NCI-H1105 treated with DMSO at 0.1 percent for 48 hours (cell line): ENCODE results near the gene PTPRG.

Source experiments
- DNase-seq: peaks from one replicate; lab custom pipeline; 2025; lab: John Stamatoyannopoulos, UW

Gene PTPRG

DNA sequence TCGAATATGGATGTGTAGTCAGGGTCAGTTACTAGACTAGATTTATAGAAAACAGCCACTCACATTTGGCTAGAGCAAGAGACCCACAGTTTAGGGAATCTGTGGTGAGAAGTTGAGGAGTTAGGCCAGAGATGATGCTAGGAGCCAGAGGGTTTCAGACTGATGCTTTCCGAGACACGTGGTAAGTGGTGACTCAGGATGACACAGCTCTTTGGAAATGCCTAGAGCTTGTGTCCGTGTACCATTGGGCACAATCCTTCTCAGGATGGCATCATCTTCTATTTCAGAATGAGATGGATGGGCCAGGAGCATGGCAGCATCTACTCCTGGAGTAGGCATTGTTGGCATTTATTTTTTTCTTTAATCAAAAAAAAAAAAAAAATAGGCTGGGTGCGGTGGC, 28.5 kb downstream of the PTPRG start:
- no peak for DNase-seq

GRCh38 chr3:61591300-61591699, 29.9 kb downstream of the PTPRG start:
- DNase-seq = no peak

DNA sequence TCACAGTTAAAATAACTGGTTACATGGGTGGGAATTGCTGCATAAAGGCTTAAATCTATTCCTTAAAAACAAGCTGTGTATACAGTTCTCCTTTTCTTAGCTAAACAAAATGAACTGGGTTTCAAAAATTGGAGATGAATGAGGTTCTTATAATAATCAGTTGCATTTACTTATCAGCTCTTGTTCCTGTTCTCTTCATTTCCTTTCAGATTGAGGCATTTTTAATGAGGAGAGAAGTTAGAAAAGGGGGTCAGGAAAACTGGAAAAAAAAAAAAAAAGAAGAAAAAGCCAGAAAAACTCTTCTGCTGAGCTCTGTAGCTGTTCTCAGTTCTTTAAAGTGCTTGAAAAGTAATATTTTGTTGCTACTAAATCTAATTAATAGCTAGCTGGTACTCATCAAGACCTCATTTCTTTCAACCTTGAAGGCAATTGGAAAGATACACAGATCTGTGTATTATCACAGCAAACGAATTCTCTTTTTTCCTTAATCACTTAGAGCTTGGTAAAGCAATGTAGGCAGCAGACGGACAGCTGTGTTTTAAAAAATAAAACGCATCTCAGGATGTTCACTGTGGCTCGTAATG, 32.2 kb downstream of the PTPRG start:
- DNase-seq = no peak

DNA sequence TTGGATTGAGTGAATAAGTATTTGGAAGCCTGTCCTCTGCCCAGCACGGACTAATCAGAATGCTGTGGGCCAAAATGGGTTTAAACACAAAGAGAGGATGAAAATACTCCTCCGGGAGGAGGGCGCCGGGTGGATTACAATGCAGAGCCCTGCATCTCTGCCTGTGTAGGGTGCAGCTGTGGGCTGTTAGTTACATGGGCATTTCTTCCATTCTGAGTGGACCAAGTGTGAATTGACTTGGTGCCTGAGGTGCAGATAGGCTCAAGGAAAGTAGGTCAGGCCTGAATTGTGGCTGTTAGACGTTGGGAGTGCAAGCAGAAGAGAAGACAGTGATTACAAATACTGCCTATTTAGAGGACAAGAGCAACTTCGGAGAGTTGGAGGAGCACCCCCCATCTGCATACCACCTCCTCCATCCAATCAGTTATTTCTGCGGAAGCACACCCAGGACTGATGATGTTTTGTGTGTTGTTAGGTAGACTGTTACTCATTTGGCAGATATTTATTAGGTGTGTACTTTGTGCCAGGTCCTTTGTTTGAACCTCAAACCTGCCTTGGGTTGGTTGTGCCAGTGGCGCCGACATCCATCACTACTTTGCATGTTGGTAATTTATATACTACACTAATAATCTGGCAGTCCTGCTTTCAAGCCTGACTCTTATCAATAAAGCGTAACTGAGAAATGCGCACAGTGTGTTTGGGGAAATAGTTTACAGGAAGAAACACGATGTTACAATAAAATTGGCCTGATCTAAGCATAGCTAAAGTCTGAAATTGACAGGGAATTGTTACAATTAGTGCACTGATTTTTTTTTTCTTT, 33.0 kb downstream of the PTPRG start:
- no peak for DNase-seq

GRCh38 chr3:61594964-61595285, 33.6 kb downstream of the PTPRG start:
- DNase-seq = no peak

DNA sequence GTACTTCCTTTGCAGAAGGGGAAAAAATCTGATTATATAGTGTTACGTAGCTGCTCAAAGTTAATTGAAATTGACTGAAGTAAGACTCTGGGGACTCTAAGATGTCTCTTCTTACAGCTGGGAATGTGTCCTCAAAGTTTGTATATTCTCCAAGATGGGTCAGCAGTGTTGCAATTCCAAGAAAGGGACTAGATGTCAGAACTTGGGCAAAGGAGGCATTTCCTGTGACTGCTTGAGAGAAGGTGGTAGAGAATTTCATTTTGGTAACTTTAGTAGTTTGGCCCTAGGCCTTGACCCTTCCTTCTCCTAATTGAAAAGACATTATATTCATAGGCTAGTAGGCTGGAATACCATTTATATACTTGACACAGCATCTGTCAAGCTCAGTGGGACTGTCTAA, 33.9 kb downstream of the PTPRG start:
- DNase-seq = no peak

- DNase-seq = no peak
Observed at GRCh38 chr3:61595826-61596225, 34.5 kb downstream of the PTPRG start.

GRCh38 chr3:61597906-61598305, 36.5 kb downstream of the PTPRG start:
- no peak for DNase-seq

DNA sequence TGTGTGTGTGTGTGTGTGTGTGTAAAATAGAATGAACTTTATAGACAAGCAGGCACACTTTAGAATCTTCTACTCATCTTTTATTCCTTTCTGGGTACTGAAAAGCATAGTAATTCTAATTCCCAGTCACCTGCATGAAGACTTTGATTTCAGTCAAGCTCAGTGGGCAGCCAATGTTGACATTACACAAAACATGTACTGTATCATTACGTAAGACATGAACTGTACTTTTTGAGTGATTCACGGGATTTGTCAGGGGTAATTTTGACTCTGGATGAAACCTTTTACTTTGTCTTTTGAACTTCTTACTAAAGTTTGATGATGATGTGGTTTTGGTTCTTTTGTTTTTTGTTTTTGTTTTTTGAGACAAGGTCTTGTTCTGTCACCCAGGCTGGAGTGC, 38.8 kb downstream of the PTPRG start:
- DNase-seq = no peak

DNA sequence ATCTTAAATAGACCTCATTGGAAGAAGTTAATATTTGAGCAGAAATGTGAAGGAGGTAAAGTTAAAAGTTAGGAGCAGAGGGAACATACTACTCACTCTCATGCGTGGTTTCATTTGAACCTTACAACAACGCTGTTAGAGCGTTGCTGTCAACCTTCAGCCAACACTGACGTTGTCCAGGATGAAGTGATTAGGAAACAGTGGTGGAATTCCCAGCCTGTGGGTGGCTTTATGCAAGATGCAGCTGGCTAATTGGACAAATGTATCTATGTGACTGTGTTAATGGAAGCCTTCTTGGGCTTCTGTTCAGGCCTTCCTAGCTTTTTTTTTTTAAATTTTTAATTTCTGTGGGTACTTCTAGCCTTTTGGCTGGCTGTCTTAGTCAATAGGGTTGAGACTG, 40.5 kb downstream of the PTPRG start:
- DNase-seq = no peak

DNA sequence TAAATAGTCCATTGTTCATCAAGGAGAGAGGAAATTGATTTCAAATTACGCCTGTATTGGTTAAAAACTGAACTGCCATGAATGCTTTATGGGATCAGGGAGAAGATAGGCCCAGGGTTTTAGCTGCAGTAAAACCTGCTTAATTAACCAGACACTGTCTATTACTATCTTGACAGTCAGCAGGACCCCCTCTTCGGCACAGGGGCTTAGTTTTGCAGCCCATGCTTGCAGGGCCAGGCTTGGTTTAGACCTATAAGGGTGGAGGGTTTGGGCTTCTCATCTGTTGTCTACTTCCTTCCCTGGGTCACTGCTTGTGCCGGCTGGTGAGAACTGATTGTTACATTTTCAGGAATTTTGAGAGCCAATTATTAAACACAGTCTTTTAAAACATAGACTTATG, 41.1 kb downstream of the PTPRG start:
- no peak for DNase-seq

GRCh38 chr3:61605589-61606175, 44.3 kb downstream of the PTPRG start:
- no peak for DNase-seq

GRCh38 chr3:61606196-61606595, 44.8 kb downstream of the PTPRG start:
- DNase-seq = no peak

DNA sequence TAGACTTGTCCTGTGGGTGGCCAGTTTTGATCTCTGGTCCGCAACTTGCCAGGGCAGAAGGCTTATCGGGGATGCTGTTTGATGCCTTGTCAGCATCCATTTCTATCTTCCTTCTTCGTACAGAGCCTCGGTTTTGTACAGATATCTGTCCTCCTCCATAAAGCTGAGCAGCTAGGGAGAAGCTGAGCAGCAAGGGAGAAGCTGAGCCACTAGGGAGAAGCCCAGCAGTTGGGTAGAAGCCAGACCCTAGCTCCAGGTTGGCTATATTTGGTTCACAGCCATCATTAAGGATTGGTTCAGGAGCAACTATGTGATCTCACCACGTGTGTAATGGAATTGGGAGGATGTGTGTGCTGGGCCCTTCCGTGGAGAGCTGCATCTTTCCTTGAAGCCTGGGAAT, 46.7 kb downstream of the PTPRG start:
- no peak for DNase-seq

GRCh38 chr3:61608711-61609110, 47.3 kb downstream of the PTPRG start:
- DNase-seq = no peak

- no peak for DNase-seq
Observed at GRCh38 chr3:61610316-61610715, 48.9 kb downstream of the PTPRG start.

DNA sequence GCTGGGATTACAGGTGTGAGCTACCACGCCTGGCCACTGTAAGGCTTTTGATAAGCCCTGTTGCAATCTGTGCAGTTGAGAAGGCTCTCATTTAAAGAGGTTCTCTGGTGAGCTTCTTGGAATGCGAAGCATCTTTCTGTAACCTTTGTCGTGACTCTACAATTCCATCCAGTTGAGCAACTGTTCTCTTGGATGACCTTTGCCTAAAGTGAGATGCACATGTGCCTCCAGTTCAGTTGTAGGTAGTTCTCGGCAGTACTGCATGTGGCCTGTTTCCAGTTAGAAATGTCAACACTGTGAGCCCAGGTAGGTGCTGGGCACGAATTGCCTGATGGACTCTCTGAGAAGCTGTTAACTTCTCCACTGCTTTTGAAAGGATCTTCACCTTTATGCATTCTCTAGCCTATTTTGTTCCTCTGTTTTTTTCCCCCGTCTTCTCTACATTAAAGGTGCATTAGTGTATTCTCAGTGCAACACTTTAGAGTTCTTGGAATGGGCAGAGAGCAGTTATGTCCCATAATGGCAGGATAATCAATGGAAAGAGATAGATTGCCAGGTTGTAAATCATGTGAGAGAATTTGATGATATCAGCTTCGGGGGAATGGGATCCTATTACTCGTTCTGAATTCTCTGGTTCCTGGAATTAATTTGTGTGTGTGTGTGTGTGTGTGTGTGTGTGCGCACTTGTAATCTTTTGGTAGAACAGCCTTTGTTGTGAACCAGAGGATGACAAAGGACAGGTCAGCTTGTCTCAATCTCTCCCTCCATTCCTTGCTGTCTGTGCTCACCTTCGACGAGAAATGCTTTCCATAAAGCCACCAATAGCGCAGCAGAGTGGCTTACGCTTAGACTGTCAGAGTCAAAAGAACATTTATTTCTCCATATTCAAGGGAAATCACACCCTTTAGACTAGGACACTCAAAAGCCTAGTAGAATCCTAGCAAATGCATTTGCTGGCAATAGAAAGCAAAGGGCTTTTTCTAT, 51.1 kb downstream of the PTPRG start:
- DNase-seq = no peak

GRCh38 chr3:61613666-61614065, 52.3 kb downstream of the PTPRG start:
- no peak for DNase-seq

- no peak for DNase-seq
Observed at GRCh38 chr3:61615643-61616042, 54.3 kb downstream of the PTPRG start.

DNA sequence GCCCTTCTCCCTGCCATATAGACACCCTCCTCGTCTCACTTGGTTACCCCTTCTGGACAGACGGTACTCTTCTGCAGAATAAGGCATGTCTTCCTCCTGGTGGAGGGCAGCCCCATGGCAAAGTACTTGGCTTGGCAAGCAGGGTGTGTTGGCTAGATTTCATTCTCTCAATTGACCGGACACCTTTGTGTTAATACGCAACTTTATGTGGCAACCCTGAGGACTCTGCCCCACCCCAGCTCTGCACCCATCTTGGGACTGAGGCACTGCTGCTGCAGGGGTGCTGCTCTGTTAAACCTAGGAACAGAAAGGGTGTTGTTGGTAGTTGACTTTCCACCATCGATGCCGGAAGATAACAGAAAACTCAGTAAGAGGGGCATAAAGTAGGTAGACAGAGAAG, 55.2 kb downstream of the PTPRG start:
- DNase-seq = no peak

- no peak for DNase-seq
Observed at GRCh38 chr3:61617041-61617440, 55.7 kb downstream of the PTPRG start.

GRCh38 chr3:61617651-61618050, 56.3 kb downstream of the PTPRG start:
- no peak for DNase-seq

DNA sequence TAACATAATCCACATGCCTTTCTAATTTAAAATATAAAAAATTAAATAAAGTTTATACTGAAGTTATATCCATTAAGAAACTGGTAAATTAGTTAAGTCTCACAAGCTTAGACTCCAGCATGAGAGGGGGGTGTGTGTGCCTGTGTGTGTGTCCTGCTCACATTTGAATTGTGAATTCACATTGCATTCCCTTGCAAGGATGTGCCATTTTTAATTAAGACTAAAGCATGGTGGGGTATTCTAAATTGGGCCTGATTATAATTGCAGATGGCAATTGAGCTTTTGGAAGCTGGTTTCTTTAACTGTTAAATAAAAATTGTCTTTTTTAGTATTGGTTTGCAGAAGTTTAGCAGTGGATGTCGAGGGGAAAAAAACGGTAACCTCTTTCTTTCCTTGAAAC, 56.9 kb downstream of the PTPRG start:
- DNase-seq = no peak
